HG02981 (cell line): ENCODE measurements around the gene LTC4S.
"Not testable (repeated sequence)": the region's sequence is repeated elsewhere in the genome, so short reads cannot be mapped to it uniquely, and the experiment has no call there.

Experiments
- ATAC-seq: cut with Tn5 transposase; IDR thresholded peaks from one replicate; pipeline ENCODE4 v1.9.1; 2021; ENCODE audit warnings: mild to moderate bottlenecking, moderate library complexity; ENCODE audit not compliant: unreplicated experiment

LTC4S gene

DNA sequence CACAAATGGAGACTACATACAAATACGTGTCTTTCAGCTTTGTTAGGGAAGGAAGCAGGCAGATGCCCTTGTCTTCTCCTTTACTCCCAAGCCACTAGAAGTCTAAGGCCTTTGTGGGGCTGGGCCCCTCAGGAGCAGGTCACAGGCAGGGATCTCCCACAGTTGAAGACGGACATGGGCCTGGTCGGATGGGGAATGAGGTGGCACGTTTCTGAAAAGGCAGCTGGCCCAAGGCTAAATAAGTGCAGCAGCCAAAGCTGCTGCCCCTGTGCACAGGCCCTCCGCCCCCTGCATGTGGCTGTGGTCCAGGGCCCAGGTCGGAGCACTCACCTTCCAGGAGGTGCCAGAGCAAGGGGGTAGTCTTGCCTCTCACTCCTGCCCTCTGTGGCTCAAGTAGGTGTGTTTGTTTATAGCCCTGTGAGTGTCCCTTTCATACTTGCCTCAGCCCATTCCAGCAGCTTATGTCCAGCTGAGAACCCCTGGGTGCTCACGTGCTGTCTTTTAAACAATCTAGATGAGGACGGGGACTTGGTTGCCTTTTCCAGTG, 28.7 kb downstream of the LTC4S start:
- ATAC-seq, result no peak

- no peak for ATAC-seq
Observed at GRCh38 chr5:179823937-179824744, 30.4 kb downstream of the LTC4S start.

DNA sequence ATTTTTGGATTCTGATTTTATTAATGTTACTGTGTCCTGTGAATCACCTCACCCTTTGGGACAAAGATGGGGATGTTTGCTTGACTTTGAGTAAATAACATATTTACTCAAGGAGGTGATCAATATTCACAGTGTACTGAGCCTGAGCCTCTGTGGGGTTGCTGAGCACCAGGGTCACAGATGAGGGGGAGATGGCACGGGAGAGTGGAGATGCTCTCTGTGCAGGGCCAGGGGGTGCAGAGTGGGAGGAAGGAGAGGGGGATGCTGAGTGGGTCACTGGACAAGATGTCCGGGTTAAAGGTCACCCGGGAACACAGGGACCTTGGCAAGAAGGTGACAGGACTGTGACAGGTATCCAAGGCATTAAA, 30.9 kb downstream of the LTC4S start:
- no peak for ATAC-seq

GRCh38 chr5:179825655-179826182, 31.9 kb downstream of the LTC4S start:
- ATAC-seq, result no peak

DNA sequence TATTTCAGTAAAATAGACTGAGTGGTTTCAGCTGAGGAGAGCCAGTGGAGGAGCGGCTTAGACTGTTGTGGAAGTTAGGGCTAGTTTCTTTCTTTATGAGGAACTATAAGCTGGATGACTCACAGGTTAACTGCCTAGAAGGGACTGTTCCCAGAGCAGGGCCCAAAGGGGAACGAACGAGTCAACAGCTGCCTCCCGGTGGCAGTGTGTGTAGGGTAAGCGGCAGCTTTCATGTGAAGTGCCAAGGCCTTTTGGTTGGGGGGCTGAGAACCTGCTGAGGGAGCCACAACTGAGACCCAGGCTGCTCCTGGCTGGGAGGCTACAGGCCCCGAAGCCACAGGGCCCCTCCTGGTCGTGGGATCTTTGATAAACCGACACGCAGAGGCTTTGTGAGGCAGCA, 33.9 kb downstream of the LTC4S start:
- no peak for ATAC-seq

- no peak for ATAC-seq
Observed at GRCh38 chr5:179828756-179829421, 35.1 kb downstream of the LTC4S start.

DNA sequence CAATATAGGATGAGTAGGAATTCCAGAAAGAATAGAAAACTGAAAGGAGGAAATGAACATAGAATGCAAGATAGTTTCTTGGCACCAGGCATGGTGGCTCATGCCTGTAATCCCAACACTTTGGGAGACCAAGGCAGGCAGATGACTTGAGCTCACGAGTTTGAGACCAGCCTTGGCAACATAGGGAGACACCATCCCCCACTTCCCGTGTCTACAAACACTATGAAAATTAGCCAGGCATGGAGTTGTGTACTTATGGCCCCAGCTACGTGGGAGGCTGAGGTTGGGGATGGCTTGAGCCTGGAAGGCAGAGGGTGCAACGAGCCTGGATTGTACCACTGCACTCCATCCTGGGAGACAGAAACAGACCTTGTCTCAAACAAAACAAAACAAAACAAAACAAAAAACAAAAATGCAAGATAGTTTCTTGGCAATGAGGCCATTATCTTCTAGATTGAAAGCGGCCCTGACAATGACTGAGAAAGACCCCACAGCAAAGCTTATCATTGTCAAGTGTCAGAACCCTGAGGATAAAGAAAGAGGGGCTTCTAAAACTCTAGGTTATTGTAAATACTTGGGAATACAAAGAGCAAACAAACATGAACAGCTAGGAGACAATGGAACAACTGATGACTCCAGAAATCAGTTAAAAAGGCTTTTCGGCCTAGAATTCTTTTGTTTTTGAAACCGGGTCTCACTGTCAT, 36.1 kb downstream of the LTC4S start:
- no peak for ATAC-seq

DNA sequence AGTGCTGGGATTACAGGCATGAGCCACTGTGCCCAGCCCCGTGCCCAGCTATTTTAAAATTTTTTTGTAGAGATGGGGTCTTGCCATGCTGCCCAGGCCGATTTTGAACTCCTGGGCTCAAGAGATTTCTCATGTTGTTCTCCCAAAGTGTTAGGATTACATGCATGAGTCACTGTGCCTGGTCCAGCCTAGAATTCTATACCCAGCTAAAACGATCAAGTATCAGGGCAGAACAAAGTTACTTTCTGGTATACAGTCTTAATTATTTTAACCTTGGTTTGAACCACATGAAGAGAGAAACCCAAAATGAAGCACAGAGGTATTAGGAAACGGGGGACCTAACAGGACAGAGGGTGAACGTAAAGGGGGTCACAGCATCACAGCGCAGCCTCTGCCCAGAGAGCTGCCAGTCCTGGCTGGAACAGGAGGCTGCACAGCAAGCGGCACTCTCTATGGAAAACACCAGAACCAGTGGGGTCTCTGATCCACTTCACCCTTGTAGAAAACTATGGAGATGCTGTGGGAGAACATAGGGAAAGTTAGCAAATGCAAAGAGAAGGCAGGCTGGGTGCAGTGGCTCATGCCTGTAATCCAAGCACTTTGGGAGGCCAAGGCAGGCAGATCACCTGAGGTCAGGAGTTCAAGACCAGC, 37.2 kb downstream of the LTC4S start:
- ATAC-seq, result no peak

DNA sequence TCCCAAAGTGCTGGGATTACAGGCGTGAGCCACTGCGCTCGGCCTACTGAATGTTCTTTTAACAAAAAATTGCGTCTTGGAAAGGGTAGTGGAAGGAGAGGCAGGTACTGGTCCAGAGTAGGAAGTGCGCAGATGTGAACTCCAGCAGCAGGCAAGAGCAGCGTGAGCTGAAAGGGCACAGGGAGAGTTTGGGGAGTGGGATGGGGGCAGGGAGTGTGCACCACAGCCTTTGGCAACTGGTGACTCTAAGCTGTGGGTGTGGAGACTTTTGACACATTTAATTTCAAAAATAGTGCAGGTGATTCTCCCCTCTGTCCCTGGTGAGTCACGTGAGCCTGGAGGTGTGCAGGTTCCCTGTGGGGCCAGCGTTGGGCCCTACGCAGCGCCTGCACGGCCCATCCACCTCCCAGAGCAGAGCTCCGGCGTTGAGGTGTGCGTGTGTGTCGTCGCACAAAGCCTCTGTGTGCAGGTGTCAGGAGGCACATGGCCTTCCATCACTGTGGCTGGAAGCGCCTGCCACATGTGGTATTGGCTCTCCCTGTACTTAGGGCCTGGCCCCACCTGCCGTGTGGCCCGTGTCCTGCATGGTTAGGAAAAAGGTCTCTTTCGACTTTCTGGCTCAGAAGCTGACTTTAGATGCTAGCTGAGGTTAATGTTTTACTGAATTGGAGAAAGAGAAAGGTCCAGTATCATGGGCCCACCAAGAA, 38.4 kb downstream of the LTC4S start:
- ATAC-seq, result no peak

GRCh38 chr5:179833056-179833708, 39.4 kb downstream of the LTC4S start:
- ATAC-seq, result no peak

DNA sequence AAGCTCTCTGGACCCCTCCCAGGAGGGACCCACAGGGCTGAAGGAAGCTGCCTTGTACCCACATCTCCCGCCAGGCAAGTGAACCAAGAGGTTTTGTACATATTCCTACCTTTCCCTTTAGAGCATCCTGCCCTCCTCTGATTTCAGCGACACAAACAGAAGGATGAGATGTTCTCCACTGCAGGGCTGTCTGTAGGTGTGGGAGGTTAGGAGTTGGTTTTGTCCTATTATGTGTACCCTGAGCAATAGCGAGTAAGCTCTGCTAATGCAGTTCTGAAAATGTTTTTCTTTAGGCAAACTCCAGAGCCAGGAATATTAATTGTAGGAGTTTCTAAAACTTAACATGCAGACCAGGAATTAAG, 39.9 kb downstream of the LTC4S start:
- ATAC-seq, result no peak

- no peak for ATAC-seq
Observed at GRCh38 chr5:179834120-179834519, 40.3 kb downstream of the LTC4S start.

GRCh38 chr5:179834871-179835270, 41.1 kb downstream of the LTC4S start:
- ATAC-seq, result not testable (repeated sequence)

DNA sequence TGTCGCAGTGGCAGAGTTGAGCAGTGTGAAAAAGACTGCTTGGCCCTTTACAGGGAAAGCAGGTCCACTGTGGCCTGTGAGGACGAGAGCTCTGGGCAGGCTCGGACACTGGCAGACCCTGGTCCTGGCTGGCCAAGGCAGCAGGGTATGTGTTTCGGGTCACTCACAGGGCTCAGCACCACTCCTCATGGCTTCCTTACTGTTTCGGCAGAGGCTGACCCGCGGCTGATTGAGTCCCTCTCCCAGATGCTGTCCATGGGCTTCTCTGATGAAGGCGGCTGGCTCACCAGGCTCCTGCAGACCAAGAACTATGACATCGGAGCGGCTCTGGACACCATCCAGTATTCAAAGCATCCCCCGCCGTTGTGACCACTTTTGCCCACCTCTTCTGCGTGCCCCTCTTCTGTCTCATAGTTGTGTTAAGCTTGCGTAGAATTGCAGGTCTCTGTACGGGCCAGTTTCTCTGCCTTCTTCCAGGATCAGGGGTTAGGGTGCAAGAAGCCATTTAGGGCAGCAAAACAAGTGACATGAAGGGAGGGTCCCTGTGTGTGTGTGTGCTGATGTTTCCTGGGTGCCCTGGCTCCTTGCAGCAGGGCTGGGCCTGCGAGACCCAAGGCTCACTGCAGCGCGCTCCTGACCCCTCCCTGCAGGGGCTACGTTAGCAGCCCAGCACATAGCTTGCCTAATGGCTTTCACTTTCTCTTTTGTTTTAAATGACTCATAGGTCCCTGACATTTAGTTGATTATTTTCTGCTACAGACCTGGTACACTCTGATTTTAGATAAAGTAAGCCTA, 42.6 kb downstream of the LTC4S start:
- ATAC-seq, result peak; percentile 49

DNA sequence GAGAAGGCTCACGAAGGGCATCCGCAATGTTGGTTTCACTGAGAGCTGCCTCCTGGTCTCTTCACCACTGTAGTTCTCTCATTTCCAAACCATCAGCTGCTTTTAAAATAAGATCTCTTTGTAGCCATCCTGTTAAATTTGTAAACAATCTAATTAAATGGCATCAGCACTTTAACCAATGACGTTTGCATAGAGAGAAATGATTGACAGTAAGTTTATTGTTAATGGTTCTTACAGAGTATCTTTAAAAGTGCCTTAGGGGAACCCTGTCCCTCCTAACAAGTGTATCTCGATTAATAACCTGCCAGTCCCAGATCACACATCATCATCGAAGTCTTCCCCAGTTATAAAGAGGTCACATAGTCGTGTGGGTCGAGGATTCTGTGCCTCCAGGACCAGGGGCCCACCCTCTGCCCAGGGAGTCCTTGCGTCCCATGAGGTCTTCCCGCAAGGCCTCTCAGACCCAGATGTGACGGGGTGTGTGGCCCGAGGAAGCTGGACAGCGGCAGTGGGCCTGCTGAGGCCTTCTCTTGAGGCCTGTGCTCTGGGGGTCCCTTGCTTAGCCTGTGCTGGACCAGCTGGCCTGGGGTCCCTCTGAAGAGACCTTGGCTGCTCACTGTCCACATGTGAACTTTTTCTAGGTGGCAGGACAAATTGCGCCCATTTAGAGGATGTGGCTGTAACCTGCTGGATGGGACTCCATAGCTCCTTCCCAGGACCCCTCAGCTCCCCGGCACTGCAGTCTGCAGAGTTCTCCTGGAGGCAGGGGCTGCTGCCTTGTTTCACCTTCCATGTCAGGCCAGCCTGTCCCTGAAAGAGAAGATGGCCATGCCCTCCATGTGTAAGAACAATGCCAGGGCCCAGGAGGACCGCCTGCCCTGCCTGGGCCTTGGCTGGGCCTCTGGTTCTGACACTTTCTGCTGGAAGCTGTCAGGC, 43.6 kb downstream of the LTC4S start:
- ATAC-seq, result no peak

DNA sequence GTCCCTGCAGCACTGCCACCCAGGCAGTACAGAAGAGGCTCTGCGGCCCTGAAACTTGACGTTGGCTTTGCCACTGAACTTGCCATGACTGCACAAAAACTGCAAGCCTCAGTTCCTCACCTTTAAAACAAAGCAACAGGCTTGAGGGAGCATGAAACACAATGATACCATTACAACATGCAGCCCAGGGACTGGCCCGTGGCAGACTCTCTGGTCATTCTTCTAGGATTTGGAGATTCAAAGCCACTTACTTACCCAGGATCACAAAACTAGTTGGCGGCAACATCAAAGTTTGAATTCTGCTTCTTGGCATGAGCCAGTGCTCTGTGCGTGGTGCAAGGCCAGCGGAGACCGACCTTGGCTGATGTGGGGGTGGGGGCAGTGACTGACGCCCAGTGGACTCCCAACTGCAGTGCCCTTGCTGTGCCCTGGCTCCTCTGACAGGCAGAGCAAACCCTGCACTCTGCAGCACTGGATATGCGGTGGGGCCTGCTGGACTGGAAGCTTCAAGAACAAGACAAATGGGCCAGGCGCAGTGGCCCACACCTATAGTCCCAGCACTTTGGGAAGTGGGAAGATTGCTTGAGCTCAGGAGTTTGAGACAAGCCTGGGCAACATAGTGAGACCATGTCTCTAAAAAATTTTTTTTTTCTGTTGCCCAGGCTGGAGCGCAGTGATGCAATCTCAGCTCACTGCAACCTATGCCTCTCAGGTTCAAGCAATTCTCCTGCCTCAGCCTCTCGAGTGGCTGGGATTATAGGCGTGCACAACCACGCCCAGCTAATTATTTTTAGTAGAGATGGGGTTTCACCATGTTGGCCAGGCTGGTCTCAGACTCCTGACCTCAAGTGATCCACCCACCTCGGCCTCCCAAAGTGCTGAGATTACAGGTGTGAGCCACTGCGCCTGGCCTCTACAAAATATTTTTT, 45.8 kb downstream of the LTC4S start:
- no peak for ATAC-seq

DNA sequence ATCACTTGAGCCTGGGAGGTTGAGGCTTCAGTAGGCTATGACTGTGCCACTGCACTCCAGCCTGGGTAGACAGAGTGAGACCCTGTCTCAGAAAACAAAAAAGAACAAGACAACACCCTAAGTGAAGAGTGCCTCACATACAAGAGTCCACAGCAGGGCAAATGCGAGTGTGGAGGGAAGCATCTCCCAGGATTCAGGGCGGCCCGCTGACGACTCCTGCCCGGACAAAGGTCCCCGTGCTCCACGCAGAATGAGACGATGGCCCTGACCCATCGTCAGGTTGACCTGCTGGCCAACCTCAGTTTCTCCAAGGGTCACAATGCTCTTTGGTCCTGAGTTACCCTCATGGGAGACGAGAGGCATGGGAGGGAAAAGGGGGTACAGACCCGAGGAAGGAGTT, 46.5 kb downstream of the LTC4S start:
- no peak for ATAC-seq
